22Rv1 (cell line): ENCODE results near the gene MAGI3.
"Not testable (repeated sequence)": the region's sequence is repeated elsewhere in the genome, so short reads cannot be mapped to it uniquely, and the experiment has no call there.

Experiments used
- H3K27ac ChIP-seq: fragments of 450-650 bp; 2 replicates; pipeline ENCODE4 v1.5.1; 2017
- CTCF ChIP-seq: fragments of 450-650 bp; IDR thresholded peaks from 2 replicates; pipeline ENCODE4 v1.5.1; 2017; ENCODE audit warnings: mild to moderate bottlenecking
- ZFX ChIP-seq: fragments of 450-650 bp; IDR thresholded peaks from 2 replicates; pipeline ENCODE4 v1.6.1; 2017; ENCODE audit warnings: antibody characterized with exemption, borderline replicate concordance

MAGI3 gene

GRCh38 chr1:113686891-113687618, 296.7 kb downstream of the MAGI3 start:
- H3K27ac ChIP-seq, result no peak overlapping the region

GRCh38 chr1:113691184-113691583, 300.9 kb downstream of the MAGI3 start:
- TF ChIP-seq CTCF, result no peak
- TF ChIP-seq ZFX, result no peak
- H3K27ac ChIP-seq, result no peak overlapping the region

More at GRCh38 chr1:113686891-113687618, 296.7 kb downstream of the MAGI3 start:
- TF ChIP-seq ZFX (no peak), CTCF (no peak)

GRCh38 chr1:113692342-113692741, 302.0 kb downstream of the MAGI3 start:
- H3K27ac ChIP-seq, result no peak overlapping the region
- no peak for TF ChIP-seq ZFX
- TF ChIP-seq CTCF, result no peak

- H3K27ac ChIP-seq, result no peak overlapping the region
Measured at GRCh38 chr1:113692824-113693431, 302.6 kb downstream of the MAGI3 start.

GRCh38 chr1:113694910-113695309, 304.6 kb downstream of the MAGI3 start:
- TF ChIP-seq ZFX, result no peak
- no peak for TF ChIP-seq CTCF
- H3K27ac ChIP-seq, result no peak overlapping the region

More at GRCh38 chr1:113692824-113693431, 302.6 kb downstream of the MAGI3 start:
- TF ChIP-seq CTCF, result no peak
- TF ChIP-seq ZFX, result no peak

GRCh38 chr1:113701429-113701828, 311.1 kb downstream of the MAGI3 start:
- H3K27ac ChIP-seq, result no peak overlapping the region
- TF ChIP-seq ZFX (no peak), CTCF (no peak)

GRCh38 chr1:113714606-113715269, 324.4 kb downstream of the MAGI3 start:
- no peak overlapping the region for H3K27ac ChIP-seq
- no peak for TF ChIP-seq CTCF
- no peak for TF ChIP-seq ZFX

- not testable (repeated sequence) for H3K27ac ChIP-seq
Measured at GRCh38 chr1:113717506-113717905, 327.2 kb downstream of the MAGI3 start.

GRCh38 chr1:113718621-113719020, 328.3 kb downstream of the MAGI3 start:
- H3K27ac ChIP-seq, result not testable (repeated sequence)
